Epithelial cell of prostate (primary cell): Measurements from ENCODE around the gene ITGB1BP1.

Experiments used
- DNase-seq: peaks from one replicate; pipeline ENCODE4 v3.0.0-alpha.2; 2011; ENCODE audit warnings: low read depth, low spot score
- H3K27ac ChIP-seq: fragments of 450-650 bp; 2 replicates; pipeline ENCODE4 v1.5.1; 2017; ENCODE audit warnings: mild to moderate bottlenecking

ITGB1BP1 gene

GRCh38 chr2:9355270-9355669 lies 68.1 kb downstream of the ITGB1BP1 start:
- DNase-seq, result no peak
- no peak overlapping the region for H3K27ac ChIP-seq

- DNase-seq, result no peak
- H3K27ac ChIP-seq, result no peak overlapping the region
Observed at GRCh38 chr2:9354318-9354717, 69.0 kb downstream of the ITGB1BP1 start.
